NCI-H1436 treated with DMSO at 0.1 percent for 48 hours (cell line): ENCODE data around the gene USP48.
"Not testable (repeated sequence)": the region's sequence is repeated elsewhere in the genome, so short reads cannot be mapped to it uniquely, and the experiment has no call there.

Experiments used
- DNase-seq: peaks from one replicate; lab custom pipeline; 2025; lab: John Stamatoyannopoulos, UW

The USP48 gene

GRCh38 chr1:21815724-21816321 lies 32.9 kb upstream of the USP48 start:
- no peak for DNase-seq

- no peak for DNase-seq
These were observed 32.1 kb upstream of the USP48 start for GRCh38 chr1:21814981-21815582.

DNA sequence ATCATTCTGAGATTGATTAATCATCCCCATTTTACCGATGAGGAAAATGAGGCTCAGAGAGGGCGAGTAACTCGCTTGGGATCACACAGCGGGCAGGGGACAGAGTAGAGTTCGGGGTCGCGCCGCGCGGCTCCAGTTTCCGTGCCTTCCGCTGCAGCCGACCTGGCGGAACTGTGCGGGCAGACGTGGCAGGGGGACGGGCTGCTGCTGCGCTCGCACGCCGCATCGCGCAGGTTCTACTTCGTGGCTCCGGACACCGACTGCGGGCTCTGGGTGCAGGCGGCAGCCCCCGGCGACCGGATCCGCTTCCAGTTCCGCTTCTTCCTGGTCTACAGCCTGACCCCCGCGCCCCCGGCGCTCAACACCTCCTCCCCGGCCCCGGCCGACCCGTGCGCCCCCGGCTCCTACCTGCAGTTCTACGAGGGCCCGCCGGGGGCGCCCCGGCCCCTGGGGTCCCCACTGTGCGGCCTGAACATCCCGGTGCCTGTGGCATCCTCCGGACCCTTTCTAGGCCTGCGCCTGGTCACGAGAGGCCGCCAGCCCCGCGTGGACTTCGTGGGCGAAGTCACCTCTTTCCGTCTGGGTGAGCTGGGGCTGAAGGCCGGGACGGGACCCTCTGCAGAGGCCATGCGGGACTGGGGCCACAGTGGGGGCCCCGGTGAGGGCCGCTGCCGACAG lies 31.4 kb upstream of the USP48 start:
- DNase-seq, result no peak

DNA sequence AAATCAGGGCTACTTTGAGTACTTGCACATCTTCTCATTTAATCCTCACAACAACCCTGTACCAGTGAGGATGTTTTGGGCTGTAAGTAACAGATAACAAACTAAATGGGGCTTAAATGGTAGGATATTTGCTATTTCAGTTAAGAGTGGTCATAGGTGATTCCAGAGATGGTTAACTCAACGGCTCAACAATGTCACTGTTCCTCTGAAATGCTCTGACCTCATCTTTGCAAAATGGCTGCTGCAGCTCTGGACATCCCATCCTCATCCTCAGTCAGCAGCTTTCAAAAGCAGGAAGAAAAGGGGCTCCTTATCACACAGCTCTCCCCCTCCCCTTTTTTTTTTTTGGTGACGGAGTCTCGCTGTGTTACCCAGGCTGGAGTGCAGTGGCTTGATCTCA lies 30.6 kb upstream of the USP48 start:
- no peak for DNase-seq

DNA sequence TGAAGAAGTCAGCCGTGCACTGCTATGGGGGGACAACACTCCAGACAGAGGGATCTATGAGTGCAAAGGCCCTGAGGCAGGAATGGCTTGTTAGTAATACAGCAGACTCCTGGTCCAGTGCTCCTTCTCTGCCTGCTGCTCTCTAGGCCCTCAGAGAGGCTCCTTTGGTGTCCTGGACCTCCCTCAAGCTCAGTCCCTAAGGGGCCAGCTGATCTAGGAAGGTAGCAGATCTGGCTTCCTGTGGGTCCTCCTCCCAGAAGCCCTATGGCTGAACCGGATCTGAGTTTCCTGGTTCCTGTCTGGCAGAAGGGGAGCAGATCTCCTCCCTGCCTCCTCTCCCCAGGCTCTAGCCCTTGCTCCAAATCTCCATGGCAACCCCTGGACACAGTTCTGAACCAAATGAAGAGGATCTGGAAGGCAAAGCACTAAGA lies 28.9 kb upstream of the USP48 start, which contains the start of gene LDLRAD2:
LDLRAD2 (plus strand) TSS at position 391 of the 431 bp plus-strand sequence. CDS start 187 bp downstream, outside the sequence.
- DNase-seq, result no peak

- no peak for DNase-seq
These were observed 21.6 kb upstream of the USP48 start for GRCh38 chr1:21804536-21804935.

DNA sequence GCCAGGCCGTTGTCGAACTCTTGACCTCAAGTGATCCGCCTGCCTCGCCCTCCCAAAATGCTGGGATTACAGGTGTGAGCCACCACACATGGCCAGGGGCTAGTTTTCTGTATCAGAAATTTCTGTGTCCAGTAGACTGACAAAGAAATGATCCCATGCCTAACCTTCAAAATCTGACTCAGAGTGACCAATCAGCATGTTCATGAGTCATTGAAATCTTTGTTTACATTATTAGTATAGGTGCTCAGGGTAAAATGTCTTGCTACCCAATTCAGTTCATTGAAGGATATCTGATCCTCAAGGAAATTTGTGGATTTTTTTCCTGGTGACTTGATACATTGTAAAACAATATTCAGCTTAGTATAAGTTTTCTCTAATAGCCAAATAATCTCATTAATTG lies 18.2 kb upstream of the USP48 start:
- no peak for DNase-seq

GRCh38 chr1:21799730-21800129 lies 16.8 kb upstream of the USP48 start:
- DNase-seq, result no peak

DNA sequence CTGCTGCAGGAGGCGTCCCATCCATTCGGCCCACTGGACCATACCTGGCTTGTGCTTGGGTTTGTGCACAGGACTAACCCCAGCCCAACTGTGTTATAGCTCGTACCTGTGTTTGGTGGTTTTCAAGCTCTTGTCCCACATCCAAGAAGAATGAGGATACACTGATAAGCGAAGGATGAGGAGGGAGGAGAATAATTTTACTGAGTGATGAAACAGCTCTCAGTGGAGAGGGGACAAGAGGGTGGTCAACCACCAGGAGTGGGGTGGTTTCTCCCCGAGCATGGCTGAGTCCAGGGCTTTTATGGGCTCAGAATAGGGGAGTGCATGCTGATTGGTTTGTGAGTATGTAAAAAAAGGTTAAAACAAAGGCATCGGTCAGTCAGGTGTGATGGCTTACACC lies 12.1 kb upstream of the USP48 start:
- no peak for DNase-seq

GRCh38 chr1:21794656-21795055 lies 11.7 kb upstream of the USP48 start:
- DNase-seq, result no peak

DNA sequence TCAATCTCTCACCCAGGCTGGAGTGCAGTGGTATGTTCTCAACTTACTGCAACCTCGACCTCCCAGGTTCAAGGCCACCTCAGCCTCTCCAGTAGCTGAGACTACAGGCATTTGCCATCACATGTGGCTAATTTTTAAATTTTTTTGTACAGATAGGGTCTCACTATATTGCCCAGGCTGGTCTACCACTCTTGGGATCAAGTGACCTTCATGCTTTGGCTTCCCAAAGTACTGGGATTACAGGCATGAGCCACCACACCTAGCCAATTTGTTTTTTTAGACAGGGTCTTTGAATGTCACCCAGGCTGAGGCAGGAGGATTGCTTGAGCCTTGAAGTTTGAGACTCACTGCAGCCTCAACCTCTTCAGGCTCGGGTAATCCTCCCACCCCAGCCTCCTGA lies 10.2 kb upstream of the USP48 start:
- no peak for DNase-seq

- DNase-seq, result no peak
These were observed 3.7 kb upstream of the USP48 start for GRCh38 chr1:21786640-21787039.

DNA sequence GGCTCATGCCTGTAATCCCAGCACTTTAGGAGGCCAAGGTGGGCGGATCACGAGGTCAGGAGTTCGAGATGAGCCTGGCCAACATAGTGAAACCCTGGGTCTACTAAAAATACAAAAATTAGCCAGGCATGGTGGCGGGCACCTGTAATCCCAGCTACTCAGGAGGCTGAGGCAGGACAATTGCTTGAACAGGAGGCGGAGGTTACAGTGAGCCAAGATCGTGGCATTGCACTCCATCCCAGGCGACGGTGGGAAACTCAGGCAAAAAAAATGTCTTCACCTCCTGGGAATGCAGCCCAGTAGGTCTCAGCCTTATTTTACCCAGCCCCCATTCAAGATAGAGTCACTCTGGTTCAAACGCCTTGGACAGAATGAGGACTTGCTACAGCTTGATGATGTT lies 2.8 kb upstream of the USP48 start:
- not testable (repeated sequence) for DNase-seq

DNA sequence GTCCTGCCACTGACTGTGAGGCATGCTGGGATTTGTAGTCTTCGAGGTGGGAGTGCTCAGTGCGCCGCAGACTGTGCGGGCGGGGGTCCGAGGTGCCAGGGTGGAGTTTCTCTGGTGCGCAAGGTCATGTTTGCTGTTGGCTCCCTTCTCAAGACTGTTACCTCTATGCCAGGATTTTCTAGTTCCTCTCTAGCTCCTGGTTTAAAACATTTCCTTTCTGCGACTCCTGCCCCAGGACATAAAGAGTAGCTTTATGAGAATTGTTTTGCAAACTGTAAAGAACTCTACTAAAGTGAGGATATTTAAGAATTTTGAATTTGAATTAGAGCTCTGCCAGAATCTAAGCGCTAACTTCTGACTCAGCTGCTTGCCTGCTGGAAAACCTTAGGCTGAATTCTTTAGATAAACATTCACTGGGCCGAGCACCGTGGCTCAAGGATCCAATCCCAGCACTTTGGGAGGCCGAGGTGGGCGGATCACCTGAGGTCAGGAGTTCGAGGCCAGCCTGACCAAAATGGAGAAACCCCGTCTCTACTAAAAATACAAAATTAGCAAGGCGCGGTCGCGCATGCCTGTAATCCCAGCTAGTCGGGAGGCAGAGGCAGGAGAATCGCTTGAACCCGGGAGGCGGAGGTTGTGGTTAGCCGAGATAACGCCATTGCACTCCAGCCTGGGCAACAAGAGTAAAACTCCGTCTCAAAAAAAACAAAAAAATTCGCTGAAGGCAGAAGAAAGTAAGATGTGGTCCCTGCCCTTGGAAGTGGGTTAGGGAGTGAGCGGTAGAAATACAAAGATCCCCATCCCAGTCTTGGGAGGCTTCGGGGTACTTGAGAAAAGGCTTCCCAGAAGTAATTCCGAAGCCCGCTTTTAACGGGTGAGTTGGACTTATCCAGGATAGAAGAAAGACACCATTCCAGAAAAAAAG lies 992 bp upstream of the USP48 start:
- DNase-seq, result no peak

DNA sequence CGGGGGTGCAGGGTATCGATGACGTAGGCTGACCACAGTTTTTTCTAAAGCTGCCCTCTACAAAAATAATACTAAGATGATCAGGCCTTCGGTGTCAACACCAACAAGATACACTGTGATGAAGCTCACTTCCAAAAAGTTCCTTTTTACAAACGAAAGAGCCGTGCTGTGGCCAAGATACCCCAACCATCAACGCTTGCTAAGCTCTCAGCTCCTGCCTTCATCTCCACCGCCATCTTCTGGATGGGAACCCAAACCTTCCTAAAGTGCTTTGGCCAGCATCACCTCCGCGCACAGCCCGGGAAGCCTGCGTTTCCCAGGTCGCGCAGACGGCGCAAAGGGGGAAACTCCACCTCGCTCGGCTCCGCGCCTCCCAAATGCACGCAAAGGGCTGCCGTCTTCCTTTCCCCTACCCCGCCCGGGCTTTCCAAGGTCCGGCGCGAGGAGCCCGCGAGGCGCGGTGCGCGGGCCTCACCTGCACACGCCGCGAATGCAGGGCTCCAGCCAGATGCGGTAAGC lies 541 bp downstream of the USP48 start:
- DNase-seq, result no peak

- no peak for DNase-seq
These were observed 1.1 kb downstream of the USP48 start for GRCh38 chr1:21781815-21782348.

- DNase-seq, result no peak
These were observed 3.1 kb downstream of the USP48 start for GRCh38 chr1:21779613-21780521.

- no peak for DNase-seq
These were observed 4.6 kb downstream of the USP48 start for GRCh38 chr1:21778405-21778727.

DNA sequence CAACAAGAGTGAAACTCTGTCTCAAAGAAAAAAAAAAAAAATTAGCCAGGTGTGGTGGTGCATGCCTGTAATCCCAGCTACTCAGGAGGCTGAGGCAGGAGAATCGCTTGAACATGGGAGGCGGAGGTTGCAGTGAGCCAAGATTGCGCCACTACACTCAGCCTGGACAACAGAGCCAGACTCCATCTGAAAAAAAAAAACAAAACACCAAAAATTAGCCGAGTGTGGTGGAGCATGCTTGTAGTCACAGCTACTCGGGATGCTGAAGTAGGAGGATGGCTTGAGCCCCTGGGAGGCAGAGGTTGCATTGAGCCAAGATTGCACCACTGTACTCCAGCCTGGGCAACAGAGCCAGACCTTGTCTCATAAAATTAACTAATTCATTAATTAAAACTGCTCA lies 6.0 kb downstream of the USP48 start:
- DNase-seq, result not testable (repeated sequence)

DNA sequence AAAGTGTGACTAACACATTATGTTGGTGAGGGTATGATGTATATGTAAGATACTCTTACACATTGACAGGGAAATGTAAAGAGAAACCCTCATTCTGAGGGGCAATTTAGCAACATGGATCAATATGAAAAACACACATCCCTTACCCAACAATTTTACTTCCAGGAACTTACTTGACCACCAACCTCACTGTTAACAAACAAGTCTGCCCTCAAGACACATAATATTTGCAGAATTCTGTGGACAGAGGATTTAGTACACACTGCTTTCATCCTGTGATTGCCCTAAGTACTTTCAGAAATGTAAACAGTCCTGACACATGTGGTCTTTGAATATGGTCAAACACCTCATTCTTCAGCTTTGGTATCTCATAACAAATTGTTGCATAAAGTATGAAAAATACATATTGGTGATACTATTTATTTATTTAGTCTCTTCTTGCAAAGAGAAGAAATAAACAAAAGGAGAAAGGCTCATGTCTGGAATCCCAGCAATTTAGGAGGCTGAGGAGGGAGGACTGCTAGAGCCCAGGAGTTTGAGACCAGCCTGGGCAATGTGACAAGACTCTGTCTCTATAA lies 6.9 kb downstream of the USP48 start:
- DNase-seq, result no peak

- DNase-seq, result no peak
These were observed 7.4 kb downstream of the USP48 start for GRCh38 chr1:21775550-21775914.
